Epithelial cell of proximal tubule (primary cell): ENCODE measurements around the gene KIF12. TPM values are rescaled to one million over a fixed set of nuclear protein-coding genes. Genes with fewer than 3 reads are reported as not detected.
"Not testable (repeated sequence)": the region's sequence is repeated elsewhere in the genome, so short reads cannot be mapped to it uniquely, and the experiment has no call there.

ENCODE experiments used
- DNase-seq: peaks from one replicate; pipeline ENCODE4 v3.0.0-alpha.2; 2011; ENCODE audit warnings: low read depth
- H3K4me3 ChIP-seq: 2 replicates; pipeline ENCODE4 v1.5.1; 2011; ENCODE audit warnings: low read depth, mild to moderate bottlenecking, low read length
- CTCF ChIP-seq: conservative IDR thresholded peaks from 2 replicates; pipeline ENCODE4 v1.5.1; 2012; ENCODE audit warnings: low read depth, mild to moderate bottlenecking, low read length
- total RNA-seq: library from RNA; depleted of rRNA; stranded (reverse); fragments of >200 nt; gene quantifications from 2 replicates; pipeline ENCODE4 v1.2.3, GENCODE V29; 2015

The KIF12 gene
- total RNA-seq, 1 donor from 2014 or later = 39.3 TPM

- no peak overlapping the region for H3K4me3 ChIP-seq
- TF ChIP-seq CTCF = no peak
- no peak for DNase-seq
These were observed 14.6 kb downstream of the KIF12 start for GRCh38 chr9:114084282-114085073.

DNA sequence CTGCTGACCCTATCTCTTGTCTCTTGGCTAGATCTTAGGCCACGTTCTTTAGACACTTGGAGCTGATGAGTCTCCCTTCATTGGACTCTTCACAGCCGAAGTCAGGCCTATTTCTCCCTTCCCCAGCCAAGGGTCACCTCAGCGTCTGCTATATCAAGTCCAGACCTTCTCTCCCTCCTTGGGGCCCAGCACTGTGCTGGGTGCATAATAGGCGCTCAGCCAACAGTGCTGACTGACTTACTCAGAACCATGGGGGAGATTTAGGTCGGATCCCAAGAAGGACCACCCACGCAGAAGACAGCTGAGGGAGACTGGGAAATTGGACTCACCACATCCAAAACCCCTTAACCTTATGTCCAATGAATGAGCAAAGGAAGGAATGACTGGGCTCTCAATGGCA, 15.4 kb downstream of the KIF12 start:
- TF ChIP-seq CTCF = no peak
- no peak for DNase-seq
- no peak overlapping the region for H3K4me3 ChIP-seq

DNA sequence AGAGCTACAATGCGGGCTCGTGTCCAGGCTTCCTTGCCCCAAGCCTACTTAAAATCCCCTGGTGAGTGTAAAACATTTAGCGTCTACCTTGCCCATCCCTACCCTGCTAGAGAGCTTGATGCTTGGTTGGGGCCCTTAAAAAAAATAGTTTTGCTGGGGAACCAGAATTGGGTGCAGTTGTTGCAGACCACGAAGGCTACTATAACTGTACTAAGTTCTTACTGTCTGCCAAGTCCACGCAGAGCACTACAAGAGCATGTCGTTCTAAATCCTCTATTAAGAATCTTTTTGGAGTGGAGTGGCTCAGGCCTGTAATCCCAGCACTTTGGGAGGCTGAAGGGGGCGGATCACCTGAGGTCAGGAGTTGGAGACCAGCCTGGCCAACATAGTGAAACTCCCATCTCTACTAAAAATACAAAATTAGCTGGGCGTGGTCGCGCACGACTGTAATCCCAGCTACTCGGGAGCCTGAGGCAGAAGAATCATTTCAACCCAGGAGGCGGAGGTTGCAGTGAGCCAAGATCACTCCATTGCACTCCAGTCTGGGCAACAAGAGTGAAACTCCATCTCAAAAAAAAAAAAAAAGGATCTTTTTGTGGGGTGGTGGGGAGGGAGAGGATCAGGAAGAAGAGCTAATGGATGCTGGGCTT, 16.2 kb downstream of the KIF12 start:
- H3K4me3 ChIP-seq, DNase-seq: not testable (repeated sequence)

GRCh38 chr9:114082017-114082762, 16.9 kb downstream of the KIF12 start:
- no peak for DNase-seq

GRCh38 chr9:114081441-114082016, 17.6 kb downstream of the KIF12 start:
- DNase-seq = no peak
- no peak overlapping the region for H3K4me3 ChIP-seq
- TF ChIP-seq CTCF = no peak

More at GRCh38 chr9:114082017-114082762, 16.9 kb downstream of the KIF12 start:
- H3K4me3 ChIP-seq = no peak overlapping the region
- peak; percentile 95 for TF ChIP-seq CTCF

GRCh38 chr9:114080773-114081440, 18.2 kb downstream of the KIF12 start:
- DNase-seq = peak; percentile 78
- no peak overlapping the region for H3K4me3 ChIP-seq
- no peak for TF ChIP-seq CTCF
